Measurements from ENCODE around the gene ZNF680.
A peak's percentile ranks its signal among the peaks of the same experiment; 100 is the strongest.
"Not testable (repeated sequence)": the region's sequence is repeated elsewhere in the genome, so short reads cannot be mapped to it uniquely, and the experiment has no call there.

The ZNF680 gene

GRCh38 chr7:64581391-64581790 is 18.5 kb upstream of the ZNF680 start:
- Histone ChIP-seq H3K27ac (ENCODE audit: low read depth, low read length) (no peak overlapping the region), H3K4me3 (ENCODE audit: low read length) (no peak overlapping the region), H3K36me3 (ENCODE audit: control insufficient read depth, insufficient read depth, low read length) (no peaks in the 10 kb centered on the region), H3K9ac (ENCODE audit: low read length) (no peak overlapping the region), H3K27me3 (ENCODE audit: control insufficient read depth, insufficient read depth, low read length) (no peaks in the 10 kb centered on the region), H3K4me1 (ENCODE audit: control insufficient read depth, insufficient read depth, low read length) (no peaks in the 10 kb centered on the region)

- Histone ChIP-seq H3K4me3 (ENCODE audit: low read length) (peak overlapping the region; percentile 32), H3K27ac (ENCODE audit: low read depth, low read length) (no peak overlapping the region), H3K9ac (ENCODE audit: low read length) (no peak overlapping the region), H3K4me1 (ENCODE audit: control insufficient read depth, insufficient read depth, low read length) (no peaks in the 10 kb centered on the region), H3K36me3 (ENCODE audit: control insufficient read depth, insufficient read depth, low read length) (no peaks in the 10 kb centered on the region), H3K27me3 (ENCODE audit: control insufficient read depth, insufficient read depth, low read length) (no peaks in the 10 kb centered on the region)
Observed at GRCh38 chr7:64574540-64575099, 11.7 kb upstream of the ZNF680 start.

- not testable (repeated sequence) for H3K9ac ChIP-seq (ENCODE audit: low read length); H3K36me3 ChIP-seq (ENCODE audit: control insufficient read depth, insufficient read depth, low read length); H3K27ac ChIP-seq (ENCODE audit: low read depth, low read length)
Observed at GRCh38 chr7:64570284-64570605, 7.4 kb upstream of the ZNF680 start.

GRCh38 chr7:64569372-64570283 is 6.8 kb upstream of the ZNF680 start:
- H3K9ac ChIP-seq (ENCODE audit: low read length); H3K27ac ChIP-seq (ENCODE audit: low read depth, low read length); H3K4me1 ChIP-seq (ENCODE audit: control insufficient read depth, insufficient read depth, low read length); H3K27me3 ChIP-seq (ENCODE audit: control insufficient read depth, insufficient read depth, low read length); H3K36me3 ChIP-seq (ENCODE audit: control insufficient read depth, insufficient read depth, low read length): not testable (repeated sequence)
- H3K4me3 ChIP-seq (ENCODE audit: low read length), result peak overlapping the region; percentile 64

More at GRCh38 chr7:64570284-64570605, 7.4 kb upstream of the ZNF680 start:
- not testable (repeated sequence) for H3K27me3 ChIP-seq (ENCODE audit: control insufficient read depth, insufficient read depth, low read length); H3K4me1 ChIP-seq (ENCODE audit: control insufficient read depth, insufficient read depth, low read length)
- peak overlapping the region; percentile 64 for H3K4me3 ChIP-seq (ENCODE audit: low read length)

- Histone ChIP-seq H3K27ac (ENCODE audit: low read depth, low read length) (peak overlapping the region; percentile 82), H3K9ac (ENCODE audit: low read length) (peak overlapping the region; percentile 87), H3K4me1 (ENCODE audit: control insufficient read depth, insufficient read depth, low read length) (no peaks in the 10 kb centered on the region), H3K36me3 (ENCODE audit: control insufficient read depth, insufficient read depth, low read length) (no peaks in the 10 kb centered on the region), H3K27me3 (ENCODE audit: control insufficient read depth, insufficient read depth, low read length) (no peaks in the 10 kb centered on the region), H3K4me3 (ENCODE audit: low read length) (peak overlapping the region; percentile 97)
Observed at GRCh38 chr7:64562256-64562625, 630 bp downstream of the ZNF680 start.

GRCh38 chr7:64559206-64559605 is 3.7 kb downstream of the ZNF680 start:
- H3K36me3 ChIP-seq (ENCODE audit: control insufficient read depth, insufficient read depth, low read length), result no peaks in the 10 kb centered on the region
- H3K27me3 ChIP-seq (ENCODE audit: control insufficient read depth, insufficient read depth, low read length), result no peaks in the 10 kb centered on the region
- no peak overlapping the region for H3K27ac ChIP-seq (ENCODE audit: low read depth, low read length)
- H3K4me3 ChIP-seq (ENCODE audit: low read length), result no peak overlapping the region
- no peaks in the 10 kb centered on the region for H3K4me1 ChIP-seq (ENCODE audit: control insufficient read depth, insufficient read depth, low read length)
- H3K9ac ChIP-seq (ENCODE audit: low read length), result no peak overlapping the region

- H3K4me1 ChIP-seq (ENCODE audit: control insufficient read depth, insufficient read depth, low read length), result no peaks in the 10 kb centered on the region
- no peaks in the 10 kb centered on the region for H3K36me3 ChIP-seq (ENCODE audit: control insufficient read depth, insufficient read depth, low read length)
- H3K27ac ChIP-seq (ENCODE audit: low read depth, low read length), result no peak overlapping the region
- H3K27me3 ChIP-seq (ENCODE audit: control insufficient read depth, insufficient read depth, low read length), result no peaks in the 10 kb centered on the region
- H3K9ac ChIP-seq (ENCODE audit: low read length), result no peak overlapping the region
- H3K4me3 ChIP-seq (ENCODE audit: low read length), result no peak overlapping the region
Observed at GRCh38 chr7:64558781-64559180, 4.1 kb downstream of the ZNF680 start.

- no peaks in the 10 kb centered on the region for H3K36me3 ChIP-seq (ENCODE audit: control insufficient read depth, insufficient read depth, low read length)
- no peak overlapping the region for H3K4me3 ChIP-seq (ENCODE audit: low read length)
- H3K9ac ChIP-seq (ENCODE audit: low read length), result no peak overlapping the region
- H3K27me3 ChIP-seq (ENCODE audit: control insufficient read depth, insufficient read depth, low read length), result no peaks in the 10 kb centered on the region
- no peak overlapping the region for H3K27ac ChIP-seq (ENCODE audit: low read depth, low read length)
- no peaks in the 10 kb centered on the region for H3K4me1 ChIP-seq (ENCODE audit: control insufficient read depth, insufficient read depth, low read length)
Observed at GRCh38 chr7:64558323-64558705, 4.6 kb downstream of the ZNF680 start.

GRCh38 chr7:64557601-64558322 is 5.1 kb downstream of the ZNF680 start:
- H3K27ac ChIP-seq (ENCODE audit: low read depth, low read length), result no peak overlapping the region
- H3K9ac ChIP-seq (ENCODE audit: low read length), result no peak overlapping the region
- no peaks in the 10 kb centered on the region for H3K27me3 ChIP-seq (ENCODE audit: control insufficient read depth, insufficient read depth, low read length)
- no peak overlapping the region for H3K4me3 ChIP-seq (ENCODE audit: low read length)
- no peaks in the 10 kb centered on the region for H3K4me1 ChIP-seq (ENCODE audit: control insufficient read depth, insufficient read depth, low read length)
- no peaks in the 10 kb centered on the region for H3K36me3 ChIP-seq (ENCODE audit: control insufficient read depth, insufficient read depth, low read length)

- Histone ChIP-seq H3K36me3 (ENCODE audit: control insufficient read depth, insufficient read depth, low read length) (no peaks in the 10 kb centered on the region), H3K4me1 (ENCODE audit: control insufficient read depth, insufficient read depth, low read length) (no peaks in the 10 kb centered on the region), H3K27ac (ENCODE audit: low read depth, low read length) (no peak overlapping the region), H3K9ac (ENCODE audit: low read length) (no peak overlapping the region), H3K27me3 (ENCODE audit: control insufficient read depth, insufficient read depth, low read length) (no peaks in the 10 kb centered on the region), H3K4me3 (ENCODE audit: low read length) (no peak overlapping the region)
Observed at GRCh38 chr7:64555046-64555445, 7.8 kb downstream of the ZNF680 start.

GRCh38 chr7:64554188-64554587 is 8.7 kb downstream of the ZNF680 start:
- not testable (repeated sequence) for H3K4me1 ChIP-seq (ENCODE audit: control insufficient read depth, insufficient read depth, low read length)

GRCh38 chr7:64551375-64552142 is 11.3 kb downstream of the ZNF680 start:
- Histone ChIP-seq H3K27ac (ENCODE audit: low read depth, low read length) (no peak overlapping the region), H3K4me3 (ENCODE audit: low read length) (no peak overlapping the region), H3K4me1 (ENCODE audit: control insufficient read depth, insufficient read depth, low read length) (no peaks in the 10 kb centered on the region)

More at GRCh38 chr7:64554188-64554587, 8.7 kb downstream of the ZNF680 start:
- not testable (repeated sequence) for H3K9ac ChIP-seq (ENCODE audit: low read length); H3K36me3 ChIP-seq (ENCODE audit: control insufficient read depth, insufficient read depth, low read length); H3K27ac ChIP-seq (ENCODE audit: low read depth, low read length); H3K27me3 ChIP-seq (ENCODE audit: control insufficient read depth, insufficient read depth, low read length); H3K4me3 ChIP-seq (ENCODE audit: low read length)

More at GRCh38 chr7:64551375-64552142, 11.3 kb downstream of the ZNF680 start:
- Histone ChIP-seq H3K27me3 (ENCODE audit: control insufficient read depth, insufficient read depth, low read length) (no peaks in the 10 kb centered on the region), H3K9ac (ENCODE audit: low read length) (no peak overlapping the region), H3K36me3 (ENCODE audit: control insufficient read depth, insufficient read depth, low read length) (no peaks in the 10 kb centered on the region)
